CD1c-positive myeloid dendritic cell (primary cell): ENCODE measurements around the gene POMGNT2.

Experiments used
- DNase-seq: peaks from one replicate; pipeline ENCODE4 v3.0.0-alpha.2; 2016; ENCODE audit errors: extremely low spot score

Gene POMGNT2

GRCh38 chr3:43043793-43044192 is 62.1 kb downstream of the POMGNT2 start:
- DNase-seq, result no peak

GRCh38 chr3:43043071-43043766 is 62.7 kb downstream of the POMGNT2 start:
- no peak for DNase-seq

GRCh38 chr3:43041517-43041916 is 64.4 kb downstream of the POMGNT2 start:
- no peak for DNase-seq

- DNase-seq, result no peak
Measured at GRCh38 chr3:43038010-43038409, 67.9 kb downstream of the POMGNT2 start.

GRCh38 chr3:43036621-43037423 is 69.1 kb downstream of the POMGNT2 start:
- no peak for DNase-seq

- no peak for DNase-seq
Measured at GRCh38 chr3:43035801-43036365, 70.0 kb downstream of the POMGNT2 start.

GRCh38 chr3:43034911-43035310 is 71.0 kb downstream of the POMGNT2 start:
- DNase-seq, result no peak

GRCh38 chr3:43034200-43034599 is 71.7 kb downstream of the POMGNT2 start:
- DNase-seq, result no peak

- DNase-seq, result no peak
Measured at GRCh38 chr3:43032646-43033628, 72.9 kb downstream of the POMGNT2 start.

GRCh38 chr3:43031889-43032545 is 73.9 kb downstream of the POMGNT2 start:
- no peak for DNase-seq

GRCh38 chr3:43031485-43031884 is 74.4 kb downstream of the POMGNT2 start:
- DNase-seq, result peak; percentile 24

GRCh38 chr3:43030162-43030935 is 75.5 kb downstream of the POMGNT2 start:
- DNase-seq, result no peak
